GM12878 (cell line): ENCODE results near the gene MAPK1. TPM values are rescaled to one million over a fixed set of nuclear protein-coding genes. Genes with fewer than 3 reads are reported as not detected.

Source experiments
- ATAC-seq: fragments of 200-7000 bp; cut with Tn5 transposase; 3 replicates; pipeline ENCODE4 v1.9.1; 2020; ENCODE audit warnings: mild to moderate bottlenecking, moderate library complexity
- BruUV-seq: library from RNA; stranded (reverse); fragments of 400-500 nt; replicated peaks from 2 replicates; lab custom pipeline; 2021; lab: Mats Ljungman, UMichigan
- CTCF ChIA-PET: fragments of 300-600 bp; sonication (Branson Sonifier 250); formaldehyde crosslinking; extraction: SDS; loops from one replicate; lab custom pipeline; 2021; ENCODE audit warnings: inconsistent platforms; lab: Yijun Ruan, JAX
- POLR2A ChIA-PET: fragments of 350-600 bp; formaldehyde crosslinking; extraction: SDS; loops from one replicate; lab custom pipeline; 2021; ENCODE audit warnings: inconsistent platforms; lab: Charles Lee
- RAD21 ChIA-PET: fragments of 300-600 bp; sonication (Branson Sonifier 250); formaldehyde crosslinking; loops from one replicate; lab custom pipeline; 2023; ENCODE audit warnings: antibody characterized with exemption; ENCODE audit not compliant: unreplicated experiment; lab: Charles Lee
- SMC1A ChIA-PET: fragments of 300-600 bp; sonication (Branson Sonifier 250); formaldehyde crosslinking; loops from one replicate; lab custom pipeline; 2023; ENCODE audit not compliant: unreplicated experiment, uncharacterized antibody; lab: Charles Lee
- DNase-seq: peaks from one replicate; pipeline ENCODE4 v3.0.0-alpha.2; 2011; ENCODE audit warnings: low read depth, low spot score
- FAIRE-seq: peaks from 3 replicates; lab custom pipeline; 2011; peaks lifted over from hg19 to GRCh38; lab: Jason Lieb, UNC
- H2AFZ ChIP-seq: 2 replicates; pipeline ENCODE4 v1.6.0; 2011; ENCODE audit warnings: low read depth, low read length, control low read depth; ENCODE audit not compliant: control insufficient read depth
- H3K27ac ChIP-seq: 2 replicates; pipeline ENCODE4 v1.5.1; 2011; ENCODE audit warnings: control low read depth; ENCODE audit not compliant: control insufficient read depth, insufficient read depth
- H3K27me3 ChIP-seq, 2 experiments: replicated peaks in 1 of 2; 2 replicates each; pipeline versions ENCODE4 v1.6.0 to v1.6.1; 2011; ENCODE audit warnings: low read length in 1 of 2; ENCODE audit not compliant: control insufficient read depth in 2 of 2, insufficient read depth in 2 of 2
- H3K36me3 ChIP-seq, 2 experiments: 2 replicates each; pipeline ENCODE4 v1.5.1; 2011; ENCODE audit warnings: low read length in 1 of 2; ENCODE audit not compliant: control insufficient read depth in 2 of 2, insufficient read depth in 2 of 2
- H3K4me1 ChIP-seq: 2 replicates; pipeline ENCODE4 v1.6.1; 2011; ENCODE audit warnings: mild to moderate bottlenecking, low read length, moderate library complexity, mixed read lengths; ENCODE audit not compliant: control insufficient read depth, insufficient read depth
- H3K4me2 ChIP-seq: 2 replicates; pipeline ENCODE4 v1.6.0; 2011; ENCODE audit warnings: control low read depth; ENCODE audit not compliant: control insufficient read depth, insufficient read depth
- H3K4me3 ChIP-seq: fragments of 200-600 bp; sonication (generic); 2 replicates; pipeline ENCODE4 v1.5.1; 2016
- H3K79me2 ChIP-seq: 2 replicates; pipeline ENCODE4 v1.6.0; 2011; ENCODE audit warnings: low read length; ENCODE audit not compliant: control insufficient read depth, insufficient read depth
- H3K9ac ChIP-seq: 2 replicates; pipeline ENCODE4 v1.8.0; 2011; ENCODE audit warnings: low read length, control low read depth, mixed read lengths; ENCODE audit not compliant: control insufficient read depth, insufficient read depth
- H3K9me3 ChIP-seq: replicated peaks from 3 replicates; pipeline ENCODE4 v1.5.1; 2011; ENCODE audit warnings: mild to moderate bottlenecking, low read length; ENCODE audit not compliant: control insufficient read depth, insufficient read depth
- H4K20me1 ChIP-seq: 2 replicates; pipeline ENCODE4 v1.6.0; 2011; ENCODE audit not compliant: control insufficient read depth, insufficient read depth
- HDGF ChIP-seq: fragments of 450-650 bp; IDR thresholded peaks from 2 replicates; pipeline ENCODE4 v1.6.1; 2016; ENCODE audit warnings: antibody characterized with exemption
- KLF5 ChIP-seq: fragments of 450-650 bp; IDR thresholded peaks from 2 replicates; pipeline ENCODE4 v1.6.1; 2014; ENCODE audit warnings: mild to moderate bottlenecking; ENCODE audit not compliant: partially characterized antibody
- POU2F2 ChIP-seq: IDR thresholded peaks from 3 replicates; pipeline ENCODE4 v1.6.1; 2011; ENCODE audit warnings: low read depth, mild to moderate bottlenecking, low read length, borderline replicate concordance
- RCOR1 ChIP-seq: conservative IDR thresholded peaks from 2 replicates; pipeline ENCODE4 v1.6.1; 2012; ENCODE audit warnings: low read depth, low read length, improper control_type of control experiment
- RUNX3 ChIP-seq: IDR thresholded peaks from 2 replicates; pipeline ENCODE4 v1.6.1; 2012; ENCODE audit warnings: low read length, inconsistent platforms
- SMARCA5 ChIP-seq: fragments of 450-650 bp; IDR thresholded peaks from 2 replicates; pipeline ENCODE4 v1.6.1; 2017; ENCODE audit warnings: mild to moderate bottlenecking
- YBX1 ChIP-seq: fragments of 450-650 bp; IDR thresholded peaks from 2 replicates; pipeline ENCODE4 v1.6.1; 2016; ENCODE audit warnings: antibody characterized with exemption
- ZNF384 ChIP-seq: IDR thresholded peaks from 2 replicates; pipeline ENCODE4 v1.6.1; 2012; ENCODE audit warnings: low read depth, mild to moderate bottlenecking, low read length, improper control_type of control experiment, borderline replicate concordance
- ZNF622 ChIP-seq: fragments of 450-650 bp; IDR thresholded peaks from 2 replicates; pipeline ENCODE4 v1.6.1; 2017; ENCODE audit warnings: mild to moderate bottlenecking, inconsistent platforms
- WGBS: methylation state at CpG from one replicate; pipeline ENCODE4 v1.1.6; 2016; ENCODE audit warnings: low lambda C conversion rate; ENCODE audit not compliant: insufficient replicate concordance, insufficient coverage; ENCODE audit errors: missing lambda C conversion rate; 5-methylcytosine and 5-hydroxymethylcytosine counted together
- in situ Hi-C: fragments of 300-500 bp; cut with MboI; formaldehyde crosslinking; loops from 9 replicates; pipeline ENCODE4 v1.14.3; 2018; ENCODE audit warnings: mixed read lengths
- intact Hi-C: fragments of 100-400 bp; cut with micrococcal nuclease; formaldehyde crosslinking; loops from one replicate; pipeline ENCODE4 v1.14.2; 2022; ENCODE audit not compliant: unreplicated experiment
- polyA plus RNA-seq, 11 experiments: library from polyadenylated mRNA; depleted of rRNA in 4 of 11; unstranded in 6 of 11; stranded (reverse) in 5 of 11; fragments of >200 nt; fragmentation: Nextera tagmentation in 4 of 11; fragmentation: Illumina TruSeq in 1 of 11; extraction: Ambion mirVana in 4 of 11; extraction: Trizol in 1 of 11; gene quantifications; 1 replicate in 1 of 11; 2 replicates in 10 of 11; pipeline versions ENCODE4 v1.2.1 to v1.2.3, GENCODE V29; 2011 to 2016; ENCODE audit warnings: inconsistent platforms in 2 of 11, missing spikeins in 2 of 11, low read depth in 1 of 11
- total RNA-seq, 4 experiments: library from RNA; depleted of rRNA in 3 of 4; stranded (reverse); fragments of >200 nt in 3 of 4; fragmentation: Illumina TruSeq in 1 of 4; extraction: Trizol in 1 of 4; gene quantifications; 2 replicates each; pipeline versions ENCODE4 v1.2.1 to v1.2.3, GENCODE V29; 2013 to 2021
- TF ChIP-seq, protein P1 (sequence below), 3 experiments: IDR thresholded peaks in 2 of 3; conservative IDR thresholded peaks in 1 of 3; 2 replicates each; pipeline ENCODE4 v1.5.1; 2011; ENCODE audit warnings: low read depth in 3 of 3, low read length in 3 of 3, mild to moderate bottlenecking in 3 of 3, control low read depth in 2 of 3, moderate library complexity in 2 of 3, inconsistent platforms in 1 of 3, mixed read lengths in 1 of 3; ENCODE audit not compliant: control insufficient read depth in 2 of 3, insufficient read depth in 1 of 3; ENCODE audit errors: extremely low read depth in 1 of 3
- TF ChIP-seq, protein P2 (sequence below): IDR thresholded peaks from 2 replicates; pipeline ENCODE4 v1.6.1; 2012; ENCODE audit warnings: low read depth, low read length, improper control_type of control experiment
- TF ChIP-seq, protein P3 (sequence below): fragments of 450-650 bp; IDR thresholded peaks from 2 replicates; pipeline ENCODE4 v1.6.1; 2018; ENCODE audit warnings: mild to moderate bottlenecking, low read depth, moderate library complexity; ENCODE audit not compliant: partially characterized antibody

Gene MAPK1
- total and polyA plus RNA-seq, 10 of the 15 experiments (the other 5 are each of a cell fraction or from before 2014, with no cell fraction given) = 7.0 to 123 (median 58.4) TPM

DNA sequence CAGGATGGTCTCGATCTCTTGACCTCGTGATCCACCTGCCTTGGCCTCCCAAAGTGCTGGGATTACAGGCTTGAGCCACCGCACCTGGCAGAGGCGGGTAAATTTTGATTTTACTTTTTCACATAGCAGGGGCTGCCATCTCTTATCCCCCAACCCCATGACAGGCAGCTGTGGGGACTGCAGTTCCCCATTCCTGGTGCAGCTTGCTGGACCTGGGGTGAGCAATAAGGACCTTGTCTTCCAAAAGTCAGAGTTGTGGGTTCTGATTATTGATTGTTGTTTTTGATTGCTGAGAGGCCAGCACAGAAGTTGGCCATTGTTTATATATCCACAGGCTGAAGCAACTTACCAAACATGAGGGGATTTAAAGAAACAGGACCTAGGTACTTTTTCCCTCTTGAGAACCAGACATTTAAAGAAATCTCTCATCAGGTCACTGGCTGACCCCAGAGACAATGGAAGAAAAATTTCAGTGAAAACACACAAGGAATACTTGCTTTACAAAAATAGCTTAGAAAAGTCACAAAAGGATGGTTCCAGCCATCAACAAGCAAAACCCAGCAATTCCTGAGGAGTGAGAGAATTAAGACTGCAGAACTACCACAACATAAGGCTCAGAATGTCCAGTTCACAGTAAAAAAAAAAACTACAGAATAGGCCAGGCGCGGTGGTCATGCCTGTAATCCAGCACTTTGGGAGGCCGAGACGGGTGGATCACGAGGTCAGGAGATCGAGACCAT lies 22.0 kb upstream of the MAPK1 start:
- no peak overlapping the region for H2AFZ ChIP-seq
- no peak overlapping the region for H3K4me3 ChIP-seq
- no peaks in the 10 kb centered on the region for H3K27me3 ChIP-seq
- no peaks in the 10 kb centered on the region for H3K79me2 ChIP-seq
- no peaks in the 10 kb centered on the region for H3K4me1 ChIP-seq
- ATAC-seq (no peak), FAIRE-seq (no peak), DNase-seq (no peak)
- in situ Hi-C loops = no loop called here
- H3K9ac ChIP-seq = no peak overlapping the region
- H3K36me3 ChIP-seq = no peaks in the 10 kb centered on the region
- H3K9me3 ChIP-seq = no peaks in the 10 kb centered on the region
- no peak for TF ChIP-seq KLF5
- TF ChIP-seq SMARCA5 = no peak
- TF ChIP-seq RCOR1 = no peak
- TF ChIP-seq, protein P1, sequence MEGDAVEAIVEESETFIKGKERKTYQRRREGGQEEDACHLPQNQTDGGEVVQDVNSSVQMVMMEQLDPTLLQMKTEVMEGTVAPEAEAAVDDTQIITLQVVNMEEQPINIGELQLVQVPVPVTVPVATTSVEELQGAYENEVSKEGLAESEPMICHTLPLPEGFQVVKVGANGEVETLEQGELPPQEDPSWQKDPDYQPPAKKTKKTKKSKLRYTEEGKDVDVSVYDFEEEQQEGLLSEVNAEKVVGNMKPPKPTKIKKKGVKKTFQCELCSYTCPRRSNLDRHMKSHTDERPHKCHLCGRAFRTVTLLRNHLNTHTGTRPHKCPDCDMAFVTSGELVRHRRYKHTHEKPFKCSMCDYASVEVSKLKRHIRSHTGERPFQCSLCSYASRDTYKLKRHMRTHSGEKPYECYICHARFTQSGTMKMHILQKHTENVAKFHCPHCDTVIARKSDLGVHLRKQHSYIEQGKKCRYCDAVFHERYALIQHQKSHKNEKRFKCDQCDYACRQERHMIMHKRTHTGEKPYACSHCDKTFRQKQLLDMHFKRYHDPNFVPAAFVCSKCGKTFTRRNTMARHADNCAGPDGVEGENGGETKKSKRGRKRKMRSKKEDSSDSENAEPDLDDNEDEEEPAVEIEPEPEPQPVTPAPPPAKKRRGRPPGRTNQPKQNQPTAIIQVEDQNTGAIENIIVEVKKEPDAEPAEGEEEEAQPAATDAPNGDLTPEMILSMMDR (IDR thresholded peaks at IDR 0.05 in 2 of 3, conservative IDR thresholded peaks at IDR 0.05 in 1 of 3; ENCODE audit: control insufficient read depth in 2 of 3, extremely low read depth in 1 of 3, insufficient read depth in 1 of 3, low read depth in 3 of 3, low read length in 3 of 3) = no peak
- TF ChIP-seq HDGF = no peak
- no peak for TF ChIP-seq RUNX3
- no peak for TF ChIP-seq ZNF384
- TF ChIP-seq, protein P2, sequence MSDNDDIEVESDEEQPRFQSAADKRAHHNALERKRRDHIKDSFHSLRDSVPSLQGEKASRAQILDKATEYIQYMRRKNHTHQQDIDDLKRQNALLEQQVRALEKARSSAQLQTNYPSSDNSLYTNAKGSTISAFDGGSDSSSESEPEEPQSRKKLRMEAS = no peak
- TF ChIP-seq YBX1 = no peak
- TF ChIP-seq, protein P3, sequence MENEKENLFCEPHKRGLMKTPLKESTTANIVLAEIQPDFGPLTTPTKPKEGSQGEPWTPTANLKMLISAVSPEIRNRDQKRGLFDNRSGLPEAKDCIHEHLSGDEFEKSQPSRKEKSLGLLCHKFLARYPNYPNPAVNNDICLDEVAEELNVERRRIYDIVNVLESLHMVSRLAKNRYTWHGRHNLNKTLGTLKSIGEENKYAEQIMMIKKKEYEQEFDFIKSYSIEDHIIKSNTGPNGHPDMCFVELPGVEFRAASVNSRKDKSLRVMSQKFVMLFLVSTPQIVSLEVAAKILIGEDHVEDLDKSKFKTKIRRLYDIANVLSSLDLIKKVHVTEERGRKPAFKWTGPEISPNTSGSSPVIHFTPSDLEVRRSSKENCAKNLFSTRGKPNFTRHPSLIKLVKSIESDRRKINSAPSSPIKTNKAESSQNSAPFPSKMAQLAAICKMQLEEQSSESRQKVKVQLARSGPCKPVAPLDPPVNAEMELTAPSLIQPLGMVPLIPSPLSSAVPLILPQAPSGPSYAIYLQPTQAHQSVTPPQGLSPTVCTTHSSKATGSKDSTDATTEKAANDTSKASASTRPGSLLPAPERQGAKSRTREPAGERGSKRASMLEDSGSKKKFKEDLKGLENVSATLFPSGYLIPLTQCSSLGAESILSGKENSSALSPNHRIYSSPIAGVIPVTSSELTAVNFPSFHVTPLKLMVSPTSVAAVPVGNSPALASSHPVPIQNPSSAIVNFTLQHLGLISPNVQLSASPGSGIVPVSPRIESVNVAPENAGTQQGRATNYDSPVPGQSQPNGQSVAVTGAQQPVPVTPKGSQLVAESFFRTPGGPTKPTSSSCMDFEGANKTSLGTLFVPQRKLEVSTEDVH = no peak
- TF ChIP-seq ZNF622 = no peak
- TF ChIP-seq POU2F2 = no peak
- ChIA-PET RAD21 (no interaction called here), SMC1A (no interaction called here), CTCF (no interaction called here), POLR2A (interaction anchor here (0.7 kb wide), 1 partner anchor 11 kb away, joined by 5 read pairs; no protein-coding TSS in a partner anchor)
- BruUV-seq = no TSS peak
- no peak overlapping the region for H3K4me2 ChIP-seq
- intact Hi-C loops = no loop called here
- H4K20me1 ChIP-seq = no peaks in the 10 kb centered on the region
- H3K27ac ChIP-seq = no peak overlapping the region
- 72% methylated on average over 10 of the region's 10 CpGs for WGBS
